HS-5 (cell line): ENCODE measurements around the gene SLFN12.
A peak's percentile ranks its signal among the peaks of the same experiment; 100 is the strongest.
"Not testable (repeated sequence)": the region's sequence is repeated elsewhere in the genome, so short reads cannot be mapped to it uniquely, and the experiment has no call there.

Experiments used
- DNase-seq: peaks from one replicate; pipeline ENCODE4 v3.0.0-alpha.2; 2012; ENCODE audit warnings: low read depth

Gene SLFN12

GRCh38 chr17:35432176-35433074 is at the start of gene SLFN12:
Gene SLFN12, minus strand, starts transcription at chr17:35432500. Its CDS starts 9,472 bp downstream, at chr17:35423028.
- peak; percentile 83 for DNase-seq

GRCh38 chr17:35479271-35479670 is 47.0 kb upstream of the SLFN12 start:
- DNase-seq: no peak

- no peak for DNase-seq
Measured at GRCh38 chr17:35477248-35477647, 44.9 kb upstream of the SLFN12 start.

- DNase-seq: no peak
Measured at GRCh38 chr17:35476283-35476820, 44.1 kb upstream of the SLFN12 start.

- DNase-seq: no peak
Measured at GRCh38 chr17:35468475-35468874, 36.2 kb upstream of the SLFN12 start.

GRCh38 chr17:35467824-35468223 is 35.5 kb upstream of the SLFN12 start:
- DNase-seq: no peak

GRCh38 chr17:35460354-35460851 is 28.1 kb upstream of the SLFN12 start:
- DNase-seq: no peak

GRCh38 chr17:35454035-35454434 is 21.7 kb upstream of the SLFN12 start:
- not testable (repeated sequence) for DNase-seq

GRCh38 chr17:35453171-35453570 is 20.9 kb upstream of the SLFN12 start:
- no peak for DNase-seq

- DNase-seq: no peak
Measured at GRCh38 chr17:35449371-35449931, 17.2 kb upstream of the SLFN12 start.

GRCh38 chr17:35448899-35449227 is 16.6 kb upstream of the SLFN12 start:
- no peak for DNase-seq

- peak; percentile 47 for DNase-seq
Measured at GRCh38 chr17:35448214-35448898, 16.1 kb upstream of the SLFN12 start, which contains the start of gene SLFN13. Gene SLFN13, minus strand, starts transcription at chr17:35448766. Its CDS starts 3,086 bp downstream, at chr17:35445680.

- DNase-seq: no peak
Measured at GRCh38 chr17:35447499-35447898, 15.2 kb upstream of the SLFN12 start.

GRCh38 chr17:35438433-35438832 is 6.1 kb upstream of the SLFN12 start:
- DNase-seq: no peak

- DNase-seq: peak; percentile 96
Measured at GRCh38 chr17:35433075-35433894, 985 bp upstream of the SLFN12 start.

- DNase-seq: no peak
Measured at GRCh38 chr17:35429702-35430101, 2.6 kb downstream of the SLFN12 start.

GRCh38 chr17:35428229-35428628 is 4.1 kb downstream of the SLFN12 start:
- DNase-seq: no peak

- no peak for DNase-seq
Measured at GRCh38 chr17:35423761-35424160, 8.5 kb downstream of the SLFN12 start.

- DNase-seq: not testable (repeated sequence)
Measured at GRCh38 chr17:35421069-35421468, 11.2 kb downstream of the SLFN12 start.

- DNase-seq: no peak
Measured at GRCh38 chr17:35416659-35417058, 15.6 kb downstream of the SLFN12 start.

GRCh38 chr17:35414707-35415106 is 17.6 kb downstream of the SLFN12 start:
- not testable (repeated sequence) for DNase-seq
